GM11168 (cell line): ENCODE measurements around the gene FZD4.
"Not testable (repeated sequence)": the region's sequence is repeated elsewhere in the genome, so short reads cannot be mapped to it uniquely, and the experiment has no call there.

Experiments used
- in situ Hi-C: fragments of 300-500 bp; cut with MboI; formaldehyde crosslinking; loops from one replicate; pipeline ENCODE4 v1.12.0; 2022; ENCODE audit warnings: low sequenced_read_pairs; ENCODE audit not compliant: unreplicated experiment

FZD4 gene

GRCh38 chr11:86978247-86978646 lies 23.1 kb upstream of the FZD4 start:
- in situ Hi-C loops, result no loop called here

GRCh38 chr11:86977441-86978050 lies 22.4 kb upstream of the FZD4 start:
- in situ Hi-C loops, result no loop called here

- in situ Hi-C loops, result no loop called here
Measured at GRCh38 chr11:86972734-86973133, 17.5 kb upstream of the FZD4 start.

GRCh38 chr11:86969258-86969657 lies 14.1 kb upstream of the FZD4 start:
- in situ Hi-C loops, result no loop called here

GRCh38 chr11:86967601-86968000 lies 12.4 kb upstream of the FZD4 start:
- in situ Hi-C loops, result not testable (repeated sequence)

- in situ Hi-C loops, result no loop called here
Measured at GRCh38 chr11:86957976-86958646, 2.9 kb upstream of the FZD4 start.

- in situ Hi-C loops, result no loop called here
Measured at GRCh38 chr11:86956905-86957195, 1.7 kb upstream of the FZD4 start.

- in situ Hi-C loops, result no loop called here
Measured at GRCh38 chr11:86955111-86955360, 159 bp downstream of the FZD4 start.

GRCh38 chr11:86954269-86955110 lies 705 bp downstream of the FZD4 start:
- in situ Hi-C loops, result no loop called here

GRCh38 chr11:86952221-86952875 lies 2.8 kb downstream of the FZD4 start:
- in situ Hi-C loops, result no loop called here

GRCh38 chr11:86951706-86952105 lies 3.5 kb downstream of the FZD4 start:
- in situ Hi-C loops, result no loop called here

GRCh38 chr11:86950661-86950995 lies 4.6 kb downstream of the FZD4 start:
- in situ Hi-C loops, result no loop called here

- in situ Hi-C loops, result loop anchor here (25.0 kb wide), 1 partner anchor 462 kb away; no protein-coding TSS in a partner anchor
Measured at GRCh38 chr11:86949995-86950660, 5.1 kb downstream of the FZD4 start.

- in situ Hi-C loops, result loop anchor here (25.0 kb wide), 1 partner anchor 464 kb away; no protein-coding TSS in a partner anchor
Measured at GRCh38 chr11:86948733-86949132, 6.5 kb downstream of the FZD4 start.

- in situ Hi-C loops, result loop anchor here (25.0 kb wide), 1 partner anchor 465 kb away; no protein-coding TSS in a partner anchor
Measured at GRCh38 chr11:86947541-86947940, 7.7 kb downstream of the FZD4 start.

- in situ Hi-C loops, result loop anchor here (25.0 kb wide), 1 partner anchor 469 kb away; no protein-coding TSS in a partner anchor
Measured at GRCh38 chr11:86943505-86943904, 11.7 kb downstream of the FZD4 start.

GRCh38 chr11:86941871-86942599 lies 13.2 kb downstream of the FZD4 start:
- in situ Hi-C loops, result loop anchor here (25.0 kb wide), 1 partner anchor 470 kb away; no protein-coding TSS in a partner anchor

GRCh38 chr11:86941077-86941870 lies 13.9 kb downstream of the FZD4 start:
- in situ Hi-C loops, result loop anchor here (25.0 kb wide), 1 partner anchor 471 kb away; no protein-coding TSS in a partner anchor
